ENCODE data around the gene MCCD1. TPM values are rescaled to one million over a fixed set of nuclear protein-coding genes. Genes with fewer than 3 reads are reported as not detected.
A peak's percentile ranks its signal among the peaks of the same experiment; 100 is the strongest.

The MCCD1 gene
- total RNA-seq, 2 donors from 2014 or later, result not detected

- Histone ChIP-seq H3K27me3 (no peaks in the 10 kb centered on the region), H3K4me3 (no peak overlapping the region), H3K9me3 (no peaks in the 10 kb centered on the region), H3K4me1 (no peaks in the 10 kb centered on the region), H3K27ac (peak overlapping the region in 1 of 2 donors; percentile 21), H3K36me3 (peaks cover 85% of the 10 kb centered on the region)
- DNase-seq (ENCODE audit: low spot score), result no peak
- no peak for TF ChIP-seq CTCF (IDR thresholded peaks at IDR 0.05)
These were observed 4.1 kb downstream of the MCCD1 start for GRCh38 chr6:31532644-31533454.

- no peaks in the 10 kb centered on the region for H3K27me3 ChIP-seq
- TF ChIP-seq CTCF (IDR thresholded peaks at IDR 0.05), result no peak
- DNase-seq (ENCODE audit: low spot score), result no peak
- H3K36me3 ChIP-seq, result peaks cover 89% of the 10 kb centered on the region
- H3K27ac ChIP-seq, result no peak overlapping the region
- peaks cover 0 to 3% of the 10 kb centered on the region in 2 donors for H3K4me1 ChIP-seq
- no peak overlapping the region for H3K4me3 ChIP-seq
- no peaks in the 10 kb centered on the region for H3K9me3 ChIP-seq
These were observed 4.7 kb downstream of the MCCD1 start for GRCh38 chr6:31533455-31533841.

- peaks cover 0 to 9% of the 10 kb centered on the region in 2 donors for H3K4me1 ChIP-seq
- H3K36me3 ChIP-seq, result peaks cover 95% of the 10 kb centered on the region
- H3K4me3 ChIP-seq, result no peak overlapping the region
- no peaks in the 10 kb centered on the region for H3K27me3 ChIP-seq
- no peak overlapping the region for H3K27ac ChIP-seq
- no peaks in the 10 kb centered on the region for H3K9me3 ChIP-seq
- DNase-seq (ENCODE audit: low spot score), result no peak
- TF ChIP-seq CTCF (IDR thresholded peaks at IDR 0.05), result no peak
These were observed 5.2 kb downstream of the MCCD1 start for GRCh38 chr6:31534011-31534410.

GRCh38 chr6:31534521-31535040 is 5.8 kb downstream of the MCCD1 start:
- no peak for TF ChIP-seq CTCF (IDR thresholded peaks at IDR 0.05)
- Histone ChIP-seq H3K4me1 (peaks cover 0 to 15% of the 10 kb centered on the region in 2 donors), H3K4me3 (no peak overlapping the region)

GRCh38 chr6:31535538-31536324 is 7.0 kb downstream of the MCCD1 start:
- H3K4me3 ChIP-seq, result no peak overlapping the region
- H3K4me1 ChIP-seq, result peaks cover 0 to 24% of the 10 kb centered on the region in 2 donors
- no peaks in the 10 kb centered on the region for H3K27me3 ChIP-seq
- H3K36me3 ChIP-seq, result peaks cover 97% of the 10 kb centered on the region
- TF ChIP-seq CTCF (IDR thresholded peaks at IDR 0.05), result no peak
- DNase-seq (ENCODE audit: low spot score), result no peak
- no peak overlapping the region for H3K27ac ChIP-seq
- H3K9me3 ChIP-seq, result no peaks in the 10 kb centered on the region

More at GRCh38 chr6:31534521-31535040, 5.8 kb downstream of the MCCD1 start:
- no peak for DNase-seq (ENCODE audit: low spot score)
- H3K27me3 ChIP-seq, result no peaks in the 10 kb centered on the region
- peaks cover 99% of the 10 kb centered on the region for H3K36me3 ChIP-seq
- no peak overlapping the region for H3K27ac ChIP-seq
- H3K9me3 ChIP-seq, result no peaks in the 10 kb centered on the region
